Stimulated activated CD4-positive, alpha-beta T cell treated with anti-CD3 and anti-CD28 coated beads, TNF-alpha, amount 100 ng/mL, for 4 hours (primary cell): ENCODE data around the gene SLC18A2.

Source experiments
- DNase-seq, 3 experiments: peaks; one replicate each; pipeline ENCODE4 v3.0.0-alpha.2; 2020; ENCODE audit warnings: low read depth in 3 of 3

Gene SLC18A2

GRCh38 chr10:117237401-117237991 is 3.4 kb upstream of the SLC18A2 start:
- no peak for DNase-seq

DNA sequence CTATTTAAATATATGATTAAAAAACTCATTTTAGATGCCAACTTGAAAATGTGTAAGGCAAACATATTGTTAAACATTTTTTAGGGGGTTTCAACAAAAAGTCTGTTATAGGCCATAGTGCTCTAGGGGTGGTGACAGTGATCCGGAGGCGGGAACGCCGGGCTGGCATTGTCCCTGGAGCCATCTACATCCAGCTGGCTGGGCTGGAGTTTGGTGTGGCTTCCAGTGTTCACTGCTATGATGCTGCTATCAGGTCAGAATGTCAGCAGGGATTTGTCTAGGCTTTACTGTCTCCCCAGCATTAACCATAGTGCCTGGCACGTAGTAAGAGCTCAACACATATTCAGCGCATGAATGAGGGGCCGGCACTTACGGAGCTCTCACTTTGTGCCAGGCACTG is 1.9 kb upstream of the SLC18A2 start:
- no peak for DNase-seq

- DNase-seq: no peak
Measured at GRCh38 chr10:117239721-117240620, 943 bp upstream of the SLC18A2 start.

GRCh38 chr10:117241541-117242462 is 888 bp downstream of the SLC18A2 start:
- no peak for DNase-seq

- DNase-seq: no peak
Measured at GRCh38 chr10:117242463-117242832, 1.5 kb downstream of the SLC18A2 start.

- DNase-seq: no peak
Measured at GRCh38 chr10:117246997-117247671, 6.2 kb downstream of the SLC18A2 start.

DNA sequence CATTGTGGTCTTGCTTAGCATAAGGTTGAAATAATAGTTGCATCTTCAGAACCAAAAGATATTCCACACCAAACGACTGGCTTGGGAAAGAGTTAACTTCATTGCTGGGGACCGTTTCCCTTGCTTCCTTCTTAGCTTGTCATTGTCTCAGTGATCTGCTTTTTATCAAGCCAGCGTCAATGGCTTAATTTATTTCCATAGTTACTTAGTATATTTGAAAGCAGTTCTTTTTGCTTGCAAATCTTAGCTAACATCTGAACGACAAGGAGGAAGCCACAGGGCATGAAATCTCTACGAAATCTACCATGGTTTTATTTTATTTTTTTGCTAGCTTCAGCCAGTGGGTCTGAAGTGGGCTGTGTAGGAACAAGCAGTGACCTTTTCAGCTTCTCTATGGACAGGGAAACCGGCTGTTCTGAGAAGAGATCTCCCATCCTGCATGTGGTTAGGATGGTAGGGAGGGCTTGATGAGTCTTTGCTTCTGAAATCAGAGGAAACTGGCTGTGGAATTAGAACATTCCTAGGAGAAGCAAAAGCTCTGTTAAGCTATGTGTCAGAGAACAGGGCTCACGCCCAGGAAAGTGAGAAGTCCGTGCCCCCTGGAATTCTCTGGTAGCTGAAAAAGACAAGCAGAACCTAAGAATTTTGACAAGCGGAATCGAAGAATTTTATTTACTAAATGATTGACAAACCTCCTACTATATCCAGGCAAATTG is 8.0 kb downstream of the SLC18A2 start:
- DNase-seq: no peak

DNA sequence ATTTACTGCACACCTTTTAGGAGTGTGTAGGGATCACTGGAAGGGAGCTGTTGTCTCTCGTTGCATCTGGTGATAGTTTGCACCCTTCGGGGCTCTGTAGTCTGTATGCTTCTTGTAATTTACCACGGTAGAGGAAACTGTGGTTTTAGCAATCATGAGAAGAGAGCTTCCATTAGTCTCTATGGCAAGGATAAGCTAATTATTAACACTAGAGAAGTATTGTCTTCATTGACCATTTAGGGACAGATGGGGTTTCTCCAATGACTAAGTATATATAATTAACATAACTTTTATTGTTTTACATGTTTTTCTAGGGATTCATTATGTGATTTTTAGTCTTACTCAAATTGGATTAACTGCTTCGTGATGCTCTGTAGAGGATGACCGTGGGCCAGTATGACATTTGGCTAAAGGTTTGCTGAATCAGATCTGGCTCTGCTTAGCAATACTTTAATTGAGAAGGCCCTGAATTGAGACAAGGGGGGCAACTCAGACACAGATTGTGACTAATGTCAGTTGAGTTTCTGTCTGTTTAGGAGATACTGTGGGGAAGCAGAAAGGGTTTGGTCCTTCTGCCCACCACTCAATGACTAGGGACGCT is 8.7 kb downstream of the SLC18A2 start:
- DNase-seq: no peak

GRCh38 chr10:117250411-117250810 is 9.5 kb downstream of the SLC18A2 start:
- no peak for DNase-seq

DNA sequence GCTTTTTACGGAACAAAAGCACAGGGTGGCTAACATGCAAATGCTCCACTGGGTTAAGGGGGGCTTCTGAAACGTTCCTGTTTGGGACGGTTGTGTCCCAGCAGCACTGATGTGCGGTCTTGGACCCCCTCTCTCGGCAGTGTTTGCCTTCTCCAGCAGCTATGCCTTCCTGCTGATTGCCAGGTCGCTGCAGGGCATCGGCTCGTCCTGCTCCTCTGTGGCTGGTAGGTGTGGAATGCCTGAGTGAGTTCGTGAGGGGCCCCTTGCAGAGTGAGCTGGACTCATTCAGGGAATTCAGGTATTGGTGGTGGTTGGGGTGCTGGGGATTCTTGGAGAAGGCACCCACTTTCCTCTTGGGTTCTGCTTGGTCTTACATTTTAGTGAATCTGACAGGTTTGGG is 13.0 kb downstream of the SLC18A2 start:
- DNase-seq: no peak

GRCh38 chr10:117254338-117254737 is 13.4 kb downstream of the SLC18A2 start:
- no peak for DNase-seq

DNA sequence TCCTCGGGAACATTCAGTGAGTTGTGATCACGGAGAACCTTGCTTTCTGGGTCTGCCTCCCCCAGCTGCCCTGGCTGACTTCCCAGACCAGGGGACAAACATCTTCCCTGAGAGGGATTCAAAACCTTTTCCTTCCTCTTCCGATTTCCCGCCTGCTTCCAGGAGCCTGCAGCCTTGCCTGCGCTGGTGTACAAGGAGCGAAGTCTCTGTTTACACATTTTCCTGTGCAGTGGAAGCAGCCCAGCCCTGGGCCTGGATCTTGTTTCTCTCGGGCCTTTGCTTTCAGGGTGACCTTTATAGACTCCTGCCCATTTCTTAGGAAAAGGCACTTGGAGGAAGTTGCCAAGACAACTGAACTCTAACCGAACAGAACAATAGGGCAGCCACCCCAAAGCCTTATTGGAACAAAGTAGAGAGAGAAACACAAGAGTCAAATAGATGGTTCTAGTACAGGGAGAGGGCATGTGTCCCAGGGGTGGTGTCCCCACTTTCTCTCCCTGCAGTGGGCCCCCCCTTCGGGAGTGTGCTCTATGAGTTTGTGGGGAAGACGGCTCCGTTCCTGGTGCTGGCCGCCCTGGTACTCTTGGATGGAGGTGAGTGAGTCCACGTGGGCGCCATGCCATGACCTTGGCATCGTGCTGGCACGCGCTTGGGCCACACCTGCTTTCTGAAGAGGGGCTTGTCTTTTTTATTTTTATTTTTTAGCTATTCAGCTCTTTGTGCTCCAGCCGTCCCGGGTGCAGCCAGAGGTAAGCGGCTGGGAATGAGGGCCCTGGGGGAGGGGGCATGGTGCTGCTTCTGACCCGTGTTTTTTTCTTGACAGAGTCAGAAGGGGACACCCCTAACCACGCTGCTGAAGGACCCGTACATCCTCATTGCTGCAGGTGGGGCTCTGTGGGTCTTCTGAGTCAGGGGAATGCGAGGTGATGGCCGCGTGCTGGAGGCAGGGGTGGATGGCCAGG is 14.1 kb downstream of the SLC18A2 start:
- DNase-seq: no peak

DNA sequence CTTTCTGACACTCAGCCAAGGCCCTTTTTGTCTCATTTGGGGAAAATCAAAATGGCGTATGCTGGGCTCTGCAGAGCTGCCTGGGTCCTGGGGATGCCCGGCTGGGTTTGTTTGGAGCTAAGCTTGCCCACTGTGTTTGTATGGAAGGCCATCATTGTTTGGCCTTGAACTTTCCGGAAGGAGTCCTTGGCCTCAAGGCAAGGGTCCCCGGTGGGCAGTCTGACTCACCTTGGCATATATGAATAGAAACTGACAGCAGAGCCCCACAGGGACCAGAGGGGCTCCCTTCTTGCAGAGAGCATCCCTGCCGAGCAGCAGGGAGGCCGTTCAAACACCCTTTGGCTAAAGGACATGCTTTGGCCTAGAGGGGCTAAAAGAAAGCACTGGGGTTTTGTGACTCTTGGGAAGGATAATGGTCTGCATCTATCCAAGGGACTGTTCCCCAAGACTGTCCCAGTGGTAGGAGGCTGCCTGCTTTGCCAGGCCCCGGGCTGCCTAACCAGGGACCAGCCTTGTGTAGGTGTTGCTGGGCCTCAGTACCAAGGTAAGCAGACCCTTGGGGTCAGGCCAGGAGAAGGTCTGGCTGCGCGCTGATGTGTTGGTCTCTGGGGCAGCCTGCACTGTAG is 15.0 kb downstream of the SLC18A2 start:
- no peak for DNase-seq

DNA sequence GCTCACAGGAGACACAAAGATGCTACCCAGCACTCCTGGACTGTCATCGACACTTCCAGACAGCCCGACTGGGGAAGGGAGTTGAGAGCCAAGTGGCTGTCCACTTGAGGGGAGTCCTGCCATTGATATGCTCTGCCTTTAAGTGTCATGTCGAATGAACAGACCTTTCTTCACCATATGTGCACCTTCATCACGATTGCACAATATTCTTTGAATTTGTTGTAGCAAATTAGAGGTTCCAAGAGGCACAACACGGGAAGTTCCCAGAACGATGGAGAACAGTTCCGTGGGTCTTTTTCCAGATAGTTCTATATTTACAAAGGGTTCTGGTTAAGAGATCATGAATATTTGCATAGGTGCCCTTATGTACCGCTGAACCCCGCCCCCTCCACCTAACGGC is 16.0 kb downstream of the SLC18A2 start:
- DNase-seq: no peak

DNA sequence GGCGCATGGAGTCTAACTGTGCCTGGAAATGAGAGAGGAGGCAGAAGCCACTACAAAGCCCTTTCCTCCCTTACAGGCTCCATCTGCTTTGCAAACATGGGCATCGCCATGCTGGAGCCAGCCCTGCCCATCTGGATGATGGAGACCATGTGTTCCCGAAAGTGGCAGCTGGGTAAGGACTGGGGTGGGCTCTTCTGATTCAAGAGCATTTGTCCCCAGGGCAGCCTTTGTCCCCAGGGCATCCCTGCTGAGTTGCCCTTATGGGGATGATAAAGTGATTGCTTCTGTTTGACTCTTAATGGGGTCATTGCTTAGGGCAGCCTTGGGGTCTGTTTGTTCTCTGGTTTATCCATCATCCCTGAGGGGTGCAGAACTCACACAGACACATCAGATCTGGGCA is 16.8 kb downstream of the SLC18A2 start:
- DNase-seq: no peak

DNA sequence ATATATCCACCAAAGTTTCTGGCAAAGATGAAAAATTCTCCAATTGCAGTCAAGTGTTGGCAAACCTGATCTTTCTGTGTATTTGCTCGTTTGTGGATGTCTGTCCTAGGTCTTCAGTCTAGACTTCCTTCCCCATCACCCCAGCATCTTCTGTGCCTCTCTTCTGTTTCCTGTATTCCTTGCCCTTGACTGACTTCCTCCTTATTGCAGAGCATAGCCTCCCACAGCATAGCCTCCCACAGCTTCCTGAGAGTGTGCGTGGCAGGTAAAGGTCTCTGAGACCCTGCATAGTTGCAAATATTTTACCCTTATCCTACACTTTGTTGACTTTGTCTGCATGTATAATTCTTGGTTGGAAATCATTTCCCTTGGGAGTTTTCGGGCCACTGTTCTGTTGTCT is 18.4 kb downstream of the SLC18A2 start:
- DNase-seq: no peak

- no peak for DNase-seq
Measured at GRCh38 chr10:117260084-117260483, 19.2 kb downstream of the SLC18A2 start.

DNA sequence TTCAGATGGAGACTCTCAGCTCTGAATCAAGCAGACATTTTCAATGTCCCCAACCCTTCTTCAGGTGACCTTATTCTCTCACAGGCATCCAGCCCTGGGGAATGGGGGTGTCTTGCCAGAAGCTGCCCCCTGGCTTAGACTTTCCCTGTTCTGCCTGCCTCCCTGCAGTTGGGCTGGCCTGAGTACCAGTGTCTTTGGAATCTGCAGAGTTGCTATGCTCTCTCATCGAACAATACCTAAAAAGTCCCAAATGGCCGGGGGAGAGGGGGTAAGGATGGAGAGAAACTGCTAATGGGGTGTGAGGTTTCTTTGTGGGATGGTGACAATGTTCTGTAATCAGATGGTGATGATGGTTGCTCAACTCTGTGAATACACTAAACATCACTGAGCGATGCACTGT is 20.6 kb downstream of the SLC18A2 start:
- no peak for DNase-seq

GRCh38 chr10:117262291-117262902 is 21.5 kb downstream of the SLC18A2 start:
- DNase-seq: no peak
